Measurements from ENCODE around the gene PCSK2.

- TF ChIP-seq CTCF (IDR thresholded peaks at IDR 0.05) (no peak), POLR2AphosphoS5 (IDR thresholded peaks at IDR 0.05) (no peak), EP300 (IDR thresholded peaks at IDR 0.05) (no peak), POLR2A (IDR thresholded peaks at IDR 0.05; ENCODE audit: low read depth) (no peak)
Measured at GRCh38 chr20:17276101-17276500, 49.3 kb downstream of the PCSK2 start.

All from esophagus muscularis mucosa (tissue), 4 donors.